Peyer's patch (tissue), 4 donors: ENCODE results near the gene SIGLEC15. TPM values are rescaled to one million over a fixed set of nuclear protein-coding genes. Genes with fewer than 3 reads are reported as not detected.
"Not testable (repeated sequence)": the region's sequence is repeated elsewhere in the genome, so short reads cannot be mapped to it uniquely, and the experiment has no call there.

Experiments
- DNase-seq, 3 donors: peaks; one replicate each; pipeline ENCODE4 v3.0.0-alpha.2; 2017 to 2019
- H3K27ac ChIP-seq, 4 donors: fragments of 200-600 bp; sonication (generic); one replicate each; pipeline ENCODE4 v1.5.1; 2016 to 2019
- H3K27me3 ChIP-seq, 2 donors: fragments of 200-600 bp; sonication (generic); one replicate each; pipeline ENCODE4 v1.5.1; 2019
- H3K36me3 ChIP-seq, 3 donors: fragments of 200-600 bp; sonication (generic); one replicate each; pipeline ENCODE4 v1.5.1; 2016 to 2019
- H3K4me1 ChIP-seq, 4 donors: fragments of 200-600 bp; sonication (generic); one replicate each; pipeline ENCODE4 v1.5.1; 2016 to 2019
- H3K4me3 ChIP-seq, 4 donors: fragments of 200-600 bp; sonication (generic); 1 replicate in 3 of 4; 2 replicates in 1 of 4; pipeline ENCODE4 v1.5.1; 2016 to 2019; ENCODE audit warnings: mild to moderate bottlenecking in 1 of 4
- H3K9me3 ChIP-seq, 4 donors: fragments of 200-600 bp; sonication (generic); one replicate each; pipeline ENCODE4 v1.5.1; 2016 to 2019; ENCODE audit warnings: mild to moderate bottlenecking in 1 of 4
- POLR2A ChIP-seq, 2 donors: fragments of 450-650 bp; IDR thresholded peaks; one replicate each; pipeline ENCODE4 v1.5.1; 2017; ENCODE audit warnings: antibody characterized with exemption in 2 of 2, mild to moderate bottlenecking in 2 of 2, moderate library complexity in 2 of 2
- total RNA-seq, 4 donors: library from RNA; depleted of rRNA; stranded (reverse); fragments of >200 nt; gene quantifications; one replicate each; pipeline ENCODE4 v1.1.0, GENCODE V29; 2016
- TF ChIP-seq, protein P1 (sequence below), 6 experiments: fragments of 450-650 bp in 4 of 6; fragments of 200-600 bp in 2 of 6; sonication (generic) in 1 of 6; IDR thresholded peaks; one replicate each; pipeline ENCODE4 v1.5.1; 2017 to 2019; ENCODE audit warnings: antibody characterized with exemption in 6 of 6, mild to moderate bottlenecking in 3 of 6, moderate library complexity in 1 of 6

The SIGLEC15 gene
- total RNA-seq, 4 donors from 2014 or later: 0.47 TPM; not detected in 3

GRCh38 chr18:45821711-45822110 lies 3.8 kb upstream of the SIGLEC15 start:
- no peaks in the 10 kb centered on the region for H3K9me3 ChIP-seq
- H3K36me3 ChIP-seq: no peaks in the 10 kb centered on the region
- TF ChIP-seq, protein P1, sequence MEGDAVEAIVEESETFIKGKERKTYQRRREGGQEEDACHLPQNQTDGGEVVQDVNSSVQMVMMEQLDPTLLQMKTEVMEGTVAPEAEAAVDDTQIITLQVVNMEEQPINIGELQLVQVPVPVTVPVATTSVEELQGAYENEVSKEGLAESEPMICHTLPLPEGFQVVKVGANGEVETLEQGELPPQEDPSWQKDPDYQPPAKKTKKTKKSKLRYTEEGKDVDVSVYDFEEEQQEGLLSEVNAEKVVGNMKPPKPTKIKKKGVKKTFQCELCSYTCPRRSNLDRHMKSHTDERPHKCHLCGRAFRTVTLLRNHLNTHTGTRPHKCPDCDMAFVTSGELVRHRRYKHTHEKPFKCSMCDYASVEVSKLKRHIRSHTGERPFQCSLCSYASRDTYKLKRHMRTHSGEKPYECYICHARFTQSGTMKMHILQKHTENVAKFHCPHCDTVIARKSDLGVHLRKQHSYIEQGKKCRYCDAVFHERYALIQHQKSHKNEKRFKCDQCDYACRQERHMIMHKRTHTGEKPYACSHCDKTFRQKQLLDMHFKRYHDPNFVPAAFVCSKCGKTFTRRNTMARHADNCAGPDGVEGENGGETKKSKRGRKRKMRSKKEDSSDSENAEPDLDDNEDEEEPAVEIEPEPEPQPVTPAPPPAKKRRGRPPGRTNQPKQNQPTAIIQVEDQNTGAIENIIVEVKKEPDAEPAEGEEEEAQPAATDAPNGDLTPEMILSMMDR (IDR thresholded peaks at IDR 0.05): no peak
- no peak for TF ChIP-seq POLR2A (IDR thresholded peaks at IDR 0.05)
- H3K4me1 ChIP-seq: no peaks in the 10 kb centered on the region
- H3K27ac ChIP-seq: no peak overlapping the region
- H3K4me3 ChIP-seq: no peak overlapping the region
- H3K27me3 ChIP-seq: no peaks in the 10 kb centered on the region
- no peak for DNase-seq

- no peak for DNase-seq
- H3K4me3 ChIP-seq: no peak overlapping the region
- H3K27ac ChIP-seq: no peak overlapping the region
- TF ChIP-seq, protein P1 (IDR thresholded peaks at IDR 0.05): no peak
- TF ChIP-seq POLR2A (IDR thresholded peaks at IDR 0.05): no peak
- H3K9me3 ChIP-seq: no peaks in the 10 kb centered on the region
- peaks cover 0 to 24% (median 5%) of the 10 kb centered on the region in 4 donors for H3K4me1 ChIP-seq
- H3K27me3 ChIP-seq: no peaks in the 10 kb centered on the region
- no peaks in the 10 kb centered on the region for H3K36me3 ChIP-seq
Measured at GRCh38 chr18:45826084-45826483, 609 bp downstream of the SIGLEC15 start.

DNA sequence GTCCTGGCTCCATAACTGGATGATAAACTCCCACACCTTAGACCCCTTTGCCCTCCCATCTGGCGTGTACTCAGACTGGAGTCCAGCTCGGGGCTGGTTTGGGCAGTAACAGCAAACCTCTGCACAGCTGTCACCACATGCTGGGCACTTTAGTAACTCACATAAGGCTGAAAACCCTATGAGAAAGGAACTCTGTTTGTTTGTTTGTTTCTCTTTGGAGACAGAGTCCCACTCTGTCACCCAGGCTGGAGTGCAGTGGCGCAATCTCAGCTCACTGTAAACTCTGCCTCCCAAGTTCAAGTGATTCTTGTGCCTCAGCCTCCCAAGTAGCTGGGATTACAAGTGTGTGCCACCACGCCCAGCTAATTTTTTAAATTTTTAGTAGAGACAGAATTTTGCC lies 1.2 kb downstream of the SIGLEC15 start:
- H3K36me3 ChIP-seq, H3K9me3 ChIP-seq, DNase-seq, H3K27me3 ChIP-seq, H3K27ac ChIP-seq, H3K4me3 ChIP-seq: not testable (repeated sequence)
- H3K4me1 ChIP-seq: peaks cover 0 to 24% (median 5%) of the 10 kb centered on the region in 4 donors

DNA sequence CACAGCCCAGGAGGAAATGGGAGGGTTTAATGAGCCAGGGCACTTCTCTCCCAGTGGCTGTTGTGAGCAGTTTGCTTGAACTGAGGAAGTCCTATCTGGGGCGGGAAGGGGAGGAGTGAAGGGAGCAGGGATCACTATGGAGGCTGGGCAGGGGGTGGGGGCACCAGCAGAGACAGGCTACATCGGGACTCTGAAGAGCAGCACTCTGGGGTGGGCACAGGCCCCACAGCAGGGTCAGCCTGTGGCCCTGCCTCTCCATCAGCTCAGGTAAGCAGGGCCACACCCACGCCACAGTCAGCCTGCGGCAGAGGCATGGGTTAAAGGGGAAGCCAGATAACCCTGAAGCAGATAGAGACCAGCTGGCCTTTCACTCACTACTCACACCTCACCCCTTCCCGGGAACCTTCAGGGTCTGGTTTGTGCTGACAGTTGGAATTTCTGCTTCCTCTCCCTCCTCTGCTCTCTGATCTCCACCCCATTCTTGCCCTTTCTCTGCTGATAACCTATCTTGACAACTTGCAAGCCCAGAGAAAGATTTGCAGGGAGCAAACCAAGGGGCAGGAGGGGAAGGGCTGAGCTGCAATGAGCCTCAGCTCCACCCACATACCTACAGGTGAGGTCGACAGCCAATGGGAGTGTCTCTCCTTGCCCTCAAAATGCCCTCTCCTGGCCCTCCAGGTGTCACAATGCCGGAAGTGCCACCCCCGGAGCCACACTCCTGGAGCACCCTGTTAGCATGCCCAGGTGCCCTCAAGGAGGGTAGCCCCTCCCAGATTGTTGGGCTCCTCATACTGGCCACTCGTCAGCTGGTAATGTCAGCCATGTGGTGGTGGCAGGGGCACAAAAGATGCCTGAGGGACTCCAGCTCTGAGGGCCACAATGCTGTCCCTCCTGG lies 3.7 kb downstream of the SIGLEC15 start:
- no peaks in the 10 kb centered on the region for H3K36me3 ChIP-seq
- DNase-seq: peak in 1 of 3 donors; percentile 72
- H3K27me3 ChIP-seq: no peaks in the 10 kb centered on the region
- no peak overlapping the region for H3K4me3 ChIP-seq
- peaks cover 0 to 24% (median 5%) of the 10 kb centered on the region in 4 donors for H3K4me1 ChIP-seq
- H3K27ac ChIP-seq: peak overlapping the region in 2 of 4 donors; percentile 54 to 70
- H3K9me3 ChIP-seq: no peaks in the 10 kb centered on the region
- TF ChIP-seq, protein P1 (IDR thresholded peaks at IDR 0.05): no peak
- no peak for TF ChIP-seq POLR2A (IDR thresholded peaks at IDR 0.05)

GRCh38 chr18:45829855-45830254 lies 4.4 kb downstream of the SIGLEC15 start:
- TF ChIP-seq, protein P1 (IDR thresholded peaks at IDR 0.05): no peak
- no peak for TF ChIP-seq POLR2A (IDR thresholded peaks at IDR 0.05)
- no peaks in the 10 kb centered on the region for H3K9me3 ChIP-seq
- H3K36me3 ChIP-seq: no peaks in the 10 kb centered on the region
- DNase-seq: no peak
- peaks cover 0 to 24% (median 5%) of the 10 kb centered on the region in 4 donors for H3K4me1 ChIP-seq
- no peak overlapping the region for H3K4me3 ChIP-seq
- H3K27me3 ChIP-seq: no peaks in the 10 kb centered on the region
- H3K27ac ChIP-seq: no peak overlapping the region

DNA sequence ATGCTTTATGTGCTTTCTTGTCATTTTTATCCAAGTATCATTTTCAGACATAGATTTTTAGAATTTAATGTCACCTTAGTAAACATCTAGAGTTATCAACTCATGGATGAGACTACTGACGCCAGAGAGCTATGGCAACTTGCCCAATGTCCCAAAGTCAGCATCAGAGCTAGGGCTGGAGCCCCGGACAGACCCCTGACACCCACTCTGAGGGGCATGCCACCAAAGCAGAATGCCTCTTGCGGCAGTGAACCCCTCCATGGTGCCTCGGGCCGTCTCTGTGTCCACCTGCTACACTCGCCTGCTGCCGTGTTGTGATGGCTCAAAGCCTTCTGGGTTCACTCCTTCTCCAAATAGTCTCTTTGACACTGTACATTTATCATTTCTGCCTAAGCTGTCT lies 5.4 kb downstream of the SIGLEC15 start:
- Histone ChIP-seq H3K27ac (no peak overlapping the region), H3K4me3 (no peak overlapping the region), H3K27me3 (no peaks in the 10 kb centered on the region), H3K9me3 (no peaks in the 10 kb centered on the region), H3K4me1 (peaks cover 0 to 28% (median 5%) of the 10 kb centered on the region in 4 donors), H3K36me3 (no peaks in the 10 kb centered on the region)
- no peak for DNase-seq
- TF ChIP-seq POLR2A (IDR thresholded peaks at IDR 0.05): no peak
- TF ChIP-seq, protein P1 (IDR thresholded peaks at IDR 0.05): no peak
